ENCODE data around the gene AOC1. TPM values are rescaled to one million over a fixed set of nuclear protein-coding genes. Genes with fewer than 3 reads are reported as not detected.

AOC1 gene
- total RNA-seq, 2 experiments from 2014 or later, result not detected

GRCh38 chr7:150823484-150824126, 28.7 kb upstream of the AOC1 start:
- DNase-seq, result no peak
- Mint-ChIP-seq H3K27me3 (peaks cover 48% of the 10 kb centered on the region), H3K27ac (no peak overlapping the region), H3K4me3 (no peak overlapping the region), H3K9me3 (no peaks in the 10 kb centered on the region), H3K36me3 (ENCODE audit: low read depth) (no peaks in the 10 kb centered on the region), H3K4me1 (no peaks in the 10 kb centered on the region)
- ChIA-PET POLR2A (no interaction called here), CTCF (no interaction called here)

DNA sequence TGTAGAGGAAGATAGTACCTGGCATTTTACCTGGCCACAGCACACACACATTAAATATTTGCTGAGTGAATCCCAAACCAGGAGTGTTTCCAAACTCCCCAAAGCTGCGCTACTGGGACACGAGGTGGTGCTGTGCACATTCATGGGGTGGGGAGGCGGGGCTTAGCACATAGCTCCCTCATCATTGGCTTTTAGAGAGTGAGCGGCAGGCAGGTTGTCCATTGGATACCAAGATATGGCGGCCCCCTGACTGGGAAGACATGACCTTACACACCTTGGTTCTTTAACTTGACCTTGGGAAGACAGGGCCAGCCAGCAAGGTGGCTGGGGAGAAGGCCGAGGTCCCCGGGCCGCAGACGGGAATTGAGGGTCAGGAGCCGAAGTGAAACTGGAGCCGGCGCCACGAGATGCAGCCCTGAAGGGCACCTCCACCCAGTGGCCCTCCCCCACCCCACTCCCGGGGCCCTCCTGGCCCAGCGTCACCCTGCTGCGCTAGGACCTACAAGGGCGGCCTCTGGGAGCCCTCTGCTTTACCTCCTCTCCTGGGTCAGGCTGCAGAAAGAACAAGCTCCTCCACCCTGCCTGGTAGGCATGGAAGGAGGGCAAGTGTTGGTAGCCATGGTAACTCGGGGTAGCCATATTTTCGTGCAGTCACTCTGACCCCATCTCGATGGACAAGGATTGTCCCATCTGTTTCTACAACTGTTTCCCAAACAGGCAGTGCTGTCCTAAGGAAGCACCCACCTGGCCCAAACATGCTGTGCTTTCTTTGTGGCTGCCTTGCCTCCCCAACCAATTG, 27.7 kb upstream of the AOC1 start:
- H3K27ac Mint-ChIP-seq, result no peak overlapping the region
- no peaks in the 10 kb centered on the region for H3K36me3 Mint-ChIP-seq (ENCODE audit: low read depth)
- H3K4me1 Mint-ChIP-seq, result no peaks in the 10 kb centered on the region
- H3K4me3 Mint-ChIP-seq, result no peak overlapping the region
- POLR2A ChIA-PET, result no interaction called here
- no peaks in the 10 kb centered on the region for H3K9me3 Mint-ChIP-seq
- no peak for DNase-seq
- peaks cover 49% of the 10 kb centered on the region for H3K27me3 Mint-ChIP-seq
- CTCF ChIA-PET, result interaction anchor here (0.8 kb wide), 1 partner anchor 52 kb away, joined by 3 read pairs; no protein-coding TSS in a partner anchor

DNA sequence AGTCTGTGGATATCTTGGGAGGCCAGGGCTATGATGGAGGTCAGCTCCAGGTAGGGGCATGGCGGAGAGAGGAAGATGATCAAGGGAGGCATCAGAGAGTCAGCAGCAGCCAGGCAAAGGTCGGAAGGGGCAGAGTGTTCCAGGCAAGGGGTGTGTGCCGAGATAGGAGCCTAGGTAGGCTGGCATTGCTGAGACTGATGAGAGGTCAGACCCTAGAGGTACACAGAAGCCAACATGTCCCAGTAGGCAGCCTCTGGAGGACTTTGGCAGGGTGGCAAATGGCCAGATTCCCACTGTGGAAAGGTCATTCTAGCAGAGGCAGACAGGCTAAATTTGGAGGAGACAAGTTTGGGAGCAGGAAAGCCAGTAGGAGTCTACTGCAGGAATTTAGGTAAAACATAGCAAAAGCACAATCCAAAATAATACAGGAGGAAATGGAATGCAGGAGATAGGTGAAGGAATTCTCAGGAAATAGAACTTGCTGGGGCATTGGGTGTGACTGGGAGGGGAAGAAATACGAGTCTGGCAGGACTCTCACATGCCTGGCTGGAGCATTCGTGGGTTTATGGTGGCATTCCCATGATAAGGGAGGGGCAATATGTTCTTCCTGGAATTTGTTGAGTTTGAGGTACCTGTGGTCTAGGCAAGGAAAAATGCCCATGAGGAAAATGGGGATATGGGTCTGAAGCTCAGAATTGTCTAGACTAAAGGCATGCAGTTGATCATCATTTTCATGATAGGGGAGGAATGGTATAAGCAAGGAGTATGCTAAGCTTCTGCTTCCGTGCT, 26.1 kb upstream of the AOC1 start:
- no peak overlapping the region for H3K4me3 Mint-ChIP-seq
- no peaks in the 10 kb centered on the region for H3K36me3 Mint-ChIP-seq (ENCODE audit: low read depth)
- H3K27me3 Mint-ChIP-seq, result peaks cover 52% of the 10 kb centered on the region
- CTCF ChIA-PET, result no interaction called here
- no peak overlapping the region for H3K27ac Mint-ChIP-seq
- DNase-seq, result no peak
- H3K9me3 Mint-ChIP-seq, result no peaks in the 10 kb centered on the region
- POLR2A ChIA-PET, result no interaction called here
- no peaks in the 10 kb centered on the region for H3K4me1 Mint-ChIP-seq

DNA sequence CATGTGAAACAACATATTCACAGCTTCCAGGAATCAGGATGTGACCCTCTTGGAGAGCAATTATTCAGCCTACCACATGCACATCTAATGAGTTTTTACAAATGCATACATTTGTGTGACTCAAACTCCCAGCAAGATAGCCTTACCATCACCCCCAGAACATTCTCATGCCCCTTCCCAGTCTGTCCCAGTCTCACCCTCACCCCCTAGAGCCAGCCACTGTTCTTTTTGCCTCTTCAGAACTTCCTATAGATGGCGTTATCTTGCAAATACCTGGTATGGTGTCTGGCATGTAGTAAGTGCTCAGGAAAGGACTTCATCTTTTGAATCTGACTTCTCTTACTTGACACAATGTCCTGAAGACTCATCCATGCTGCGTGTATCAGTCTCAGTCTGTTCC, 23.9 kb upstream of the AOC1 start:
- Mint-ChIP-seq H3K4me3 (no peak overlapping the region), H3K36me3 (ENCODE audit: low read depth) (no peaks in the 10 kb centered on the region), H3K4me1 (no peaks in the 10 kb centered on the region), H3K27me3 (peaks cover 49% of the 10 kb centered on the region), H3K27ac (no peak overlapping the region), H3K9me3 (no peaks in the 10 kb centered on the region)
- ChIA-PET POLR2A (no interaction called here), CTCF (no interaction called here)
- no peak for DNase-seq

GRCh38 chr7:150829426-150829825, 22.9 kb upstream of the AOC1 start:
- no peaks in the 10 kb centered on the region for H3K36me3 Mint-ChIP-seq (ENCODE audit: low read depth)
- no peak for DNase-seq
- no peaks in the 10 kb centered on the region for H3K4me1 Mint-ChIP-seq
- H3K27ac Mint-ChIP-seq, result no peak overlapping the region
- H3K9me3 Mint-ChIP-seq, result no peaks in the 10 kb centered on the region
- H3K27me3 Mint-ChIP-seq, result peaks cover 57% of the 10 kb centered on the region
- CTCF ChIA-PET, result interaction anchor here (1.1 kb wide), 1 partner anchor 48 kb away, joined by 3 read pairs; no protein-coding TSS in a partner anchor
- H3K4me3 Mint-ChIP-seq, result no peak overlapping the region
- POLR2A ChIA-PET, result no interaction called here

- POLR2A ChIA-PET, result no interaction called here
- no peak overlapping the region for H3K27ac Mint-ChIP-seq
Observed at GRCh38 chr7:150830937-150831336, 21.4 kb upstream of the AOC1 start.

GRCh38 chr7:150831851-150832250, 20.5 kb upstream of the AOC1 start:
- no peak overlapping the region for H3K4me3 Mint-ChIP-seq
- H3K4me1 Mint-ChIP-seq, result no peaks in the 10 kb centered on the region
- DNase-seq, result no peak
- CTCF ChIA-PET, result no interaction called here
- no peaks in the 10 kb centered on the region for H3K9me3 Mint-ChIP-seq
- POLR2A ChIA-PET, result no interaction called here
- H3K27me3 Mint-ChIP-seq, result peaks cover 54% of the 10 kb centered on the region
- no peak overlapping the region for H3K27ac Mint-ChIP-seq
- H3K36me3 Mint-ChIP-seq (ENCODE audit: low read depth), result no peaks in the 10 kb centered on the region

More at GRCh38 chr7:150830937-150831336, 21.4 kb upstream of the AOC1 start:
- Mint-ChIP-seq H3K27me3 (peaks cover 59% of the 10 kb centered on the region), H3K4me3 (no peak overlapping the region), H3K4me1 (no peaks in the 10 kb centered on the region), H3K9me3 (no peaks in the 10 kb centered on the region), H3K36me3 (ENCODE audit: low read depth) (no peaks in the 10 kb centered on the region)
- no peak for DNase-seq
- CTCF ChIA-PET, result no interaction called here

- Mint-ChIP-seq H3K4me3 (no peak overlapping the region), H3K36me3 (ENCODE audit: low read depth) (no peaks in the 10 kb centered on the region), H3K27me3 (peaks cover 35% of the 10 kb centered on the region), H3K27ac (no peak overlapping the region), H3K4me1 (no peaks in the 10 kb centered on the region), H3K9me3 (no peaks in the 10 kb centered on the region)
- no peak for DNase-seq
- POLR2A ChIA-PET, result interaction anchor here (0.9 kb wide), 1 partner anchor 40 kb away, joined by 3 read pairs; no protein-coding TSS in a partner anchor
- CTCF ChIA-PET, result interaction anchor here (0.8 kb wide), 1 partner anchor 137 kb away, joined by 3 read pairs; no protein-coding TSS in a partner anchor
Observed at GRCh38 chr7:150835019-150835418, 17.3 kb upstream of the AOC1 start.

DNA sequence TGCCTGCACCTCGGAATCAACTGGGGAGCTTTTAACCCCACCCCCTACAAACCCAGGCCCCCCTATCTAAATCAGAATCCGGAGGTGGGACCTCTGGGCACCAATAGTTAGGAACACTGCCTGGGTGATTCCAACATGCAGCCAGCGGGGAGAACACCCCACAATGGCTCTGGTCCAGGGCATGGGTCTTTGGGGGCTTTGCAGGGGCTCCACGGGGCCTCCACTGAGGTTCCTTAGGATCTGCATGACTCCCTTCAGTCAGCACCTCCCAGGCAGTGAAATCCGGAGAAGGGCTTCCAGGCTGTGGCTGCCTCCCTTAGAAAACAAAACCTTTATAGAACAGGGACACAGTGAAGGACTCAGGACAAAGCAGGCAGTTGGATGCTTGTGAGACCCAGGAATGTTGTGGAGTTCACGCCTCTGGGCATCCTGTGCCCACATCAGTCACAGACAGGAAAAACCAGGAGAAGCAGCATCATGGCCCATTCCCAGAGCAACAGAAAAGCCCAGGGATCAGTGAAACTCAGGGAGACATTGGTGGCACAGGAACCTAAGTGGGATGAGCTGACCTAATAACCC, 16.5 kb upstream of the AOC1 start:
- peaks cover 28% of the 10 kb centered on the region for H3K27me3 Mint-ChIP-seq
- no peak overlapping the region for H3K4me3 Mint-ChIP-seq
- CTCF ChIA-PET, result no interaction called here
- H3K27ac Mint-ChIP-seq, result no peak overlapping the region
- H3K36me3 Mint-ChIP-seq (ENCODE audit: low read depth), result no peaks in the 10 kb centered on the region
- POLR2A ChIA-PET, result interaction anchor here (0.9 kb wide), 1 partner anchor 40 kb away, joined by 3 read pairs; no protein-coding TSS in a partner anchor
- no peak for DNase-seq
- H3K9me3 Mint-ChIP-seq, result no peaks in the 10 kb centered on the region
- no peaks in the 10 kb centered on the region for H3K4me1 Mint-ChIP-seq

- Mint-ChIP-seq H3K27me3 (peaks cover 10% of the 10 kb centered on the region), H3K4me3 (no peak overlapping the region), H3K27ac (no peak overlapping the region), H3K36me3 (ENCODE audit: low read depth) (no peaks in the 10 kb centered on the region), H3K9me3 (no peaks in the 10 kb centered on the region), H3K4me1 (no peaks in the 10 kb centered on the region)
- ChIA-PET POLR2A (no interaction called here), CTCF (interaction anchor here (1.3 kb wide), 1 partner anchor 40 kb away, joined by 3 read pairs; no protein-coding TSS in a partner anchor)
- no peak for DNase-seq
Observed at GRCh38 chr7:150838965-150839650, 13.2 kb upstream of the AOC1 start.

GRCh38 chr7:150842018-150842417, 10.3 kb upstream of the AOC1 start:
- H3K36me3 Mint-ChIP-seq (ENCODE audit: low read depth), result no peaks in the 10 kb centered on the region
- no peaks in the 10 kb centered on the region for H3K27me3 Mint-ChIP-seq
- no peak overlapping the region for H3K27ac Mint-ChIP-seq
- no peaks in the 10 kb centered on the region for H3K9me3 Mint-ChIP-seq
- ChIA-PET POLR2A (no interaction called here), CTCF (no interaction called here)
- no peak overlapping the region for H3K4me3 Mint-ChIP-seq
- DNase-seq, result no peak
- H3K4me1 Mint-ChIP-seq, result no peaks in the 10 kb centered on the region

GRCh38 chr7:150842716-150843115, 9.6 kb upstream of the AOC1 start:
- ChIA-PET POLR2A (no interaction called here), CTCF (no interaction called here)
- no peaks in the 10 kb centered on the region for H3K27me3 Mint-ChIP-seq
- no peak overlapping the region for H3K4me3 Mint-ChIP-seq
- no peaks in the 10 kb centered on the region for H3K9me3 Mint-ChIP-seq
- DNase-seq, result no peak
- no peaks in the 10 kb centered on the region for H3K36me3 Mint-ChIP-seq (ENCODE audit: low read depth)
- H3K4me1 Mint-ChIP-seq, result no peaks in the 10 kb centered on the region
- H3K27ac Mint-ChIP-seq, result no peak overlapping the region

Measured in activated CD4-positive, alpha-beta memory T cell treated with anti-CD3 and anti-CD28 coated beads, Interleukin-2, amount 10 ng/mL, durations not matched to agents 7 days and 5 days (primary cell).